ENCODE measurements around the gene MYBPC1.
"Not testable (repeated sequence)": the region's sequence is repeated elsewhere in the genome, so short reads cannot be mapped to it uniquely, and the experiment has no call there.

Gene MYBPC1, protein sequence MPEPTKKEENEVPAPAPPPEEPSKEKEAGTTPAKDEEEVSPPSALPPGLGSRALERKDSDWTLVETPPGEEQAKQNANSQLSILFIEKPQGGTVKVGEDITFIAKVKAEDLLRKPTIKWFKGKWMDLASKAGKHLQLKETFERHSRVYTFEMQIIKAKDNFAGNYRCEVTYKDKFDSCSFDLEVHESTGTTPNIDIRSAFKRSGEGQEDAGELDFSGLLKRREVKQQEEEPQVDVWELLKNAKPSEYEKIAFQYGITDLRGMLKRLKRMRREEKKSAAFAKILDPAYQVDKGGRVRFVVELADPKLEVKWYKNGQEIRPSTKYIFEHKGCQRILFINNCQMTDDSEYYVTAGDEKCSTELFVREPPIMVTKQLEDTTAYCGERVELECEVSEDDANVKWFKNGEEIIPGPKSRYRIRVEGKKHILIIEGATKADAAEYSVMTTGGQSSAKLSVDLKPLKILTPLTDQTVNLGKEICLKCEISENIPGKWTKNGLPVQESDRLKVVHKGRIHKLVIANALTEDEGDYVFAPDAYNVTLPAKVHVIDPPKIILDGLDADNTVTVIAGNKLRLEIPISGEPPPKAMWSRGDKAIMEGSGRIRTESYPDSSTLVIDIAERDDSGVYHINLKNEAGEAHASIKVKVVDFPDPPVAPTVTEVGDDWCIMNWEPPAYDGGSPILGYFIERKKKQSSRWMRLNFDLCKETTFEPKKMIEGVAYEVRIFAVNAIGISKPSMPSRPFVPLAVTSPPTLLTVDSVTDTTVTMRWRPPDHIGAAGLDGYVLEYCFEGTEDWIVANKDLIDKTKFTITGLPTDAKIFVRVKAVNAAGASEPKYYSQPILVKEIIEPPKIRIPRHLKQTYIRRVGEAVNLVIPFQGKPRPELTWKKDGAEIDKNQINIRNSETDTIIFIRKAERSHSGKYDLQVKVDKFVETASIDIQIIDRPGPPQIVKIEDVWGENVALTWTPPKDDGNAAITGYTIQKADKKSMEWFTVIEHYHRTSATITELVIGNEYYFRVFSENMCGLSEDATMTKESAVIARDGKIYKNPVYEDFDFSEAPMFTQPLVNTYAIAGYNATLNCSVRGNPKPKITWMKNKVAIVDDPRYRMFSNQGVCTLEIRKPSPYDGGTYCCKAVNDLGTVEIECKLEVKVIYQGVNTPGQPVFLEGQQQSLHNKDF

DNA sequence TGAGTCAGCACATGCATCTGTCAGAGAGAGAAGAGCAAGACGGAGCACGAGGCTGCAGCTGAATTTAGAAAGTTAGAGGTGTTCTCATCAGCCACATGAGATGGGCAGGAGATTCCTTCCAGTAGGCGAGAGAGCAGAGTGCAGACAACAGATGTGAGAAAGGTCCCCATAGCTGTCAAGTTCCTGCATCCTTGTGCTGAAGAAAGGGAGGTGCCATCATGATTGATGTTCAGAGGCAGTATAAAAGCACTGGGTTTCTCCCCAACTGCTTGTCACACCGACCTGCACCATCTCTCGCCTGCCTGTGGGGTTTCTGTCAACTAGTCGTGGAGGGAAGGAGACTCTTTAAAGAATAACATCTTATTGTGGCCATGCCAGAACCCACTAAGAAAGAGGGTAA lies at the start of gene MYBPC1:
TSS of gene MYBPC1 (plus strand) at position 272 of the 400 bp plus-strand sequence. CDS start at position 372, 100 bp downstream.
- no peak within 1 kb of the TSS for H3K27ac ChIP-seq (ENCODE audit: poor library complexity, severe bottlenecking)
- no peak for ATAC-seq (ENCODE audit: low read depth)
- H3K27me3 ChIP-seq (ENCODE audit: insufficient read depth, poor library complexity, severe bottlenecking) = no peaks in the 10 kb centered on the region
- no peaks in the 10 kb centered on the region for H3K9me3 ChIP-seq (ENCODE audit: severe bottlenecking)
- no peaks in the 10 kb centered on the region for H3K36me3 ChIP-seq (ENCODE audit: low read depth)
- TF ChIP-seq, protein P1, sequence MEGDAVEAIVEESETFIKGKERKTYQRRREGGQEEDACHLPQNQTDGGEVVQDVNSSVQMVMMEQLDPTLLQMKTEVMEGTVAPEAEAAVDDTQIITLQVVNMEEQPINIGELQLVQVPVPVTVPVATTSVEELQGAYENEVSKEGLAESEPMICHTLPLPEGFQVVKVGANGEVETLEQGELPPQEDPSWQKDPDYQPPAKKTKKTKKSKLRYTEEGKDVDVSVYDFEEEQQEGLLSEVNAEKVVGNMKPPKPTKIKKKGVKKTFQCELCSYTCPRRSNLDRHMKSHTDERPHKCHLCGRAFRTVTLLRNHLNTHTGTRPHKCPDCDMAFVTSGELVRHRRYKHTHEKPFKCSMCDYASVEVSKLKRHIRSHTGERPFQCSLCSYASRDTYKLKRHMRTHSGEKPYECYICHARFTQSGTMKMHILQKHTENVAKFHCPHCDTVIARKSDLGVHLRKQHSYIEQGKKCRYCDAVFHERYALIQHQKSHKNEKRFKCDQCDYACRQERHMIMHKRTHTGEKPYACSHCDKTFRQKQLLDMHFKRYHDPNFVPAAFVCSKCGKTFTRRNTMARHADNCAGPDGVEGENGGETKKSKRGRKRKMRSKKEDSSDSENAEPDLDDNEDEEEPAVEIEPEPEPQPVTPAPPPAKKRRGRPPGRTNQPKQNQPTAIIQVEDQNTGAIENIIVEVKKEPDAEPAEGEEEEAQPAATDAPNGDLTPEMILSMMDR (IDR thresholded peaks at IDR 0.05; ENCODE audit: poor library complexity, severe bottlenecking) = no peak
- no peak for DNase-seq (ENCODE audit: low spot score)
- H3K4me3 ChIP-seq (ENCODE audit: severe bottlenecking) = no peak within 1 kb of the TSS
- H3K4me1 ChIP-seq (ENCODE audit: insufficient read depth, poor library complexity, severe bottlenecking) = no peaks in the 10 kb centered on the region

DNA sequence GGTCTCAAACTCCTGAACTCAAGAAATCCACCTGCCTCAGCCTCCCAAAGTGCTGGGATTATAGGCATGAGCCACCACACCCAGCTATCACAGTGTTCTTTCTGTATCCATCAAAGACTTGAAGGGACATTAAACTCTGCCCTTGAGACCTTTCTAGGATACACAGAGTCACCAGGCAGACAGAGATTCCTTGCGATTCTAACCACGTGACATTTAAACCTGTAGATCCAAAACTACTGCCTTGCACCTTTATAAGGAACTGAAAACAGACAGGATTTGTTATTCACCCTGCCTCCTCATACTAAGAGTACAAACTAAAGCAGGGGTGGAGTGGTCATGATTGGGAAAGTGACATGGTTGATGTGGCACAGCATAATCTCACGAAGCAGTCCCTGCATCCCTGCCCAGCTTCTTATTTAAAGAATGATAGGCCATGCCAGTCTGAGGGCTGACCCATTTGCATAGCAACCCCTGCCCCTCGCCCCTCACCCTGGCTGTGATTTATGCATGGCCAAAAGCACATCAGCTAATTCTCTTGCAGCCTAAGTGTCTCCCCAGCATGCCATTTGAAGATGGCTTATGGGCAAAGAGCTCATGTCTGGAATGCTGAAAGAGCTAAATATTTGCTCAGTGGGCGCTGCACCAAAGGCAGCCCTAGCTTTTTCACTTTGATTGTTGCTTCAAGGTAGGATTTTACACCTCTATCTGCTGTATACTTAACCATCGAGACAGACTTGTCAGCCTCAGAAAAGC lies 43.2 kb upstream of the MYBPC1 start:
- H3K27ac ChIP-seq (ENCODE audit: poor library complexity, severe bottlenecking) = no peak overlapping the region
- DNase-seq (ENCODE audit: low spot score) = no peak
- no peaks in the 10 kb centered on the region for H3K9me3 ChIP-seq (ENCODE audit: severe bottlenecking)
- H3K36me3 ChIP-seq (ENCODE audit: low read depth) = no peaks in the 10 kb centered on the region
- H3K4me3 ChIP-seq (ENCODE audit: severe bottlenecking) = no peak overlapping the region
- no peak for ATAC-seq (ENCODE audit: low read depth)
- TF ChIP-seq, protein P1 (IDR thresholded peaks at IDR 0.05; ENCODE audit: poor library complexity, severe bottlenecking) = no peak
- no peaks in the 10 kb centered on the region for H3K27me3 ChIP-seq (ENCODE audit: insufficient read depth, poor library complexity, severe bottlenecking)
- no peaks in the 10 kb centered on the region for H3K4me1 ChIP-seq (ENCODE audit: insufficient read depth, poor library complexity, severe bottlenecking)

DNA sequence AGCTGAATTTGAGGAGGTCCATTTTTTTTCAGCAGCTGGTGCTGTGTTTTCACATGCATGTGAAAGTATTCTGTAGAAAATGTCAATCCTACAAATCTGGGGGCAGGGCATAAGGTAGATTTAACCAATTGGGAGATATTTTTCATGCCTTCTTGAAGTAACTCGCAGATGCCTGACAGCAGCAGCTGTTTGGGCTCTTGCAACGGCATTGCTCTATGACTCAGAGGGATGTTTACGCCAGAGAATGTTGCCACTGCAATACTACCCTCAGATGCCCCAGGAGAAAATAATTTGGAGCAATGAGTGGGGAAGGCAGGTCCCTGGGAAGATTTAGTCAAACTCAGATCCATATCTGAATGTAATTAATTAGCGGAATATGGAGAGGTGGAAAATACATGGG lies 42.5 kb upstream of the MYBPC1 start:
- H3K27me3 ChIP-seq (ENCODE audit: insufficient read depth, poor library complexity, severe bottlenecking) = no peaks in the 10 kb centered on the region
- no peaks in the 10 kb centered on the region for H3K4me1 ChIP-seq (ENCODE audit: insufficient read depth, poor library complexity, severe bottlenecking)
- H3K9me3 ChIP-seq (ENCODE audit: severe bottlenecking) = no peaks in the 10 kb centered on the region
- ATAC-seq (ENCODE audit: low read depth) (peak; percentile 60; the same call in 1 of the 3 replicates), DNase-seq (ENCODE audit: low spot score) (no peak)
- H3K36me3 ChIP-seq (ENCODE audit: low read depth) = no peaks in the 10 kb centered on the region
- H3K4me3 ChIP-seq (ENCODE audit: severe bottlenecking) = no peak overlapping the region
- H3K27ac ChIP-seq (ENCODE audit: poor library complexity, severe bottlenecking) = no peak overlapping the region
- TF ChIP-seq, protein P1 (IDR thresholded peaks at IDR 0.05; ENCODE audit: poor library complexity, severe bottlenecking) = no peak

DNA sequence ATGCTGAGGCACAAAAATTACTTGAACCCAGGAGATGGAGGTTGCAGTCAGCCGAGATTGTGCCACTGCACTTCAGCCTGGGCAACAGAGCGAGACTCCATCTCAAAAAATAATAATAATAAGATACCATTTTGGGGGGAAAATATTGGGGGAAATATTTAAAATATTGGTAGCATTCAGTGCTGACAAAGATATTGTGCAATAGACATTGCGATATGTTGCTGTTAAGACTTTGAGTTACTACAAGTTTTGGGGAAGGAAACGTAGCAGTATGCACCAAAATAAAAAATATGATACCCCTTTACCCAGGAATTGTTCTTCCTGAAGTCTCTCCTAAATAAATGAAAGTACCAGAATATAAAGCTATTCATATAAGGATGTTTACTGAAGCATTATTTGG lies 37.7 kb upstream of the MYBPC1 start:
- Histone ChIP-seq H3K4me1 (ENCODE audit: insufficient read depth, poor library complexity, severe bottlenecking) (no peaks in the 10 kb centered on the region), H3K27ac (ENCODE audit: poor library complexity, severe bottlenecking) (no peak overlapping the region), H3K4me3 (ENCODE audit: severe bottlenecking) (no peak overlapping the region), H3K9me3 (ENCODE audit: severe bottlenecking) (no peaks in the 10 kb centered on the region), H3K27me3 (ENCODE audit: insufficient read depth, poor library complexity, severe bottlenecking) (no peaks in the 10 kb centered on the region), H3K36me3 (ENCODE audit: low read depth) (no peaks in the 10 kb centered on the region)
- ATAC-seq (ENCODE audit: low read depth) (no peak), DNase-seq (ENCODE audit: low spot score) (no peak)
- TF ChIP-seq, protein P1 (IDR thresholded peaks at IDR 0.05; ENCODE audit: poor library complexity, severe bottlenecking) = no peak

DNA sequence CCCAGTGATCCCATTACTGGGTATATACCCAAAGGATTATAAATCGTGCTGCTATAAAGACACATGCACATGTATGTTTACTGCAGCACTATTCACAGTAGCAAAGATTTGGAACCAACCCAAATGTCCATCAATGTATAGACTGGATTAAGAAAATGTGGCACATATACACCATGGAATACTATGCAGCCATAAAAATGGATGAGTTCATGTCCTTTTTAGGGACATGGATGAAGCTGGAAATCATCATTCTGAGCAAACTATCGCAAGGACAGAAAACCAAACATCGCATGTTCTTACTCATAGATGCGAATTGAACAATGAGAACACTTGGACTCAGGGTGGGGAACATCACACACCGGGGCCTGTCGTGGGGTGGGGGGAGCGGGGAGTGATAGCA lies 36.0 kb upstream of the MYBPC1 start:
- not testable (repeated sequence) for H3K4me3 ChIP-seq (ENCODE audit: severe bottlenecking); ATAC-seq (ENCODE audit: low read depth)

More for the DNA sequence above, 36.0 kb upstream of the MYBPC1 start:
- not testable (repeated sequence) for H3K27ac ChIP-seq (ENCODE audit: poor library complexity, severe bottlenecking); DNase-seq (ENCODE audit: low spot score); H3K9me3 ChIP-seq (ENCODE audit: severe bottlenecking); H3K4me1 ChIP-seq (ENCODE audit: insufficient read depth, poor library complexity, severe bottlenecking); H3K36me3 ChIP-seq (ENCODE audit: low read depth); H3K27me3 ChIP-seq (ENCODE audit: insufficient read depth, poor library complexity, severe bottlenecking)

All from RWPE2 (cell line).